GM18517 (cell line): ENCODE results near the gene CFAP97D1.

ENCODE experiments used
- ATAC-seq: cut with Tn5 transposase; IDR thresholded peaks from one replicate; pipeline ENCODE4 v1.9.1; 2021; ENCODE audit warnings: mild to moderate bottlenecking, moderate library complexity; ENCODE audit not compliant: unreplicated experiment

The CFAP97D1 gene

GRCh38 chr17:43823350-43824084 lies 43.3 kb downstream of the CFAP97D1 start:
- no peak for ATAC-seq

GRCh38 chr17:43825567-43825966 lies 45.3 kb downstream of the CFAP97D1 start:
- ATAC-seq: no peak

GRCh38 chr17:43826206-43826605 lies 46.0 kb downstream of the CFAP97D1 start:
- ATAC-seq: no peak

- ATAC-seq: no peak
Observed at GRCh38 chr17:43827596-43827995, 47.4 kb downstream of the CFAP97D1 start.

- no peak for ATAC-seq
Observed at GRCh38 chr17:43829738-43830137, 49.5 kb downstream of the CFAP97D1 start.

GRCh38 chr17:43830510-43831140 lies 50.4 kb downstream of the CFAP97D1 start:
- ATAC-seq: no peak

- ATAC-seq: no peak
Observed at GRCh38 chr17:43831633-43832032, 51.4 kb downstream of the CFAP97D1 start.

- no peak for ATAC-seq
Observed at GRCh38 chr17:43832168-43832975, 52.1 kb downstream of the CFAP97D1 start.

- no peak for ATAC-seq
Observed at GRCh38 chr17:43832976-43833829, 53.0 kb downstream of the CFAP97D1 start, which contains the start of gene MPP3. TSS of gene MPP3 (minus strand) at chr17:43833146. CDS start at chr17:43831906, 1,240 bp downstream.

- no peak for ATAC-seq
Observed at GRCh38 chr17:43834106-43834505, 53.9 kb downstream of the CFAP97D1 start.
